Kidney capillary endothelial cell (primary cell): ENCODE data around the gene IKZF3.
"Not testable (repeated sequence)": the region's sequence is repeated elsewhere in the genome, so short reads cannot be mapped to it uniquely, and the experiment has no call there.

Experiments used
- DNase-seq: peaks from one replicate; pipeline ENCODE4 v3.0.0-alpha.2; 2018; ENCODE audit warnings: low spot score

IKZF3 gene

DNA sequence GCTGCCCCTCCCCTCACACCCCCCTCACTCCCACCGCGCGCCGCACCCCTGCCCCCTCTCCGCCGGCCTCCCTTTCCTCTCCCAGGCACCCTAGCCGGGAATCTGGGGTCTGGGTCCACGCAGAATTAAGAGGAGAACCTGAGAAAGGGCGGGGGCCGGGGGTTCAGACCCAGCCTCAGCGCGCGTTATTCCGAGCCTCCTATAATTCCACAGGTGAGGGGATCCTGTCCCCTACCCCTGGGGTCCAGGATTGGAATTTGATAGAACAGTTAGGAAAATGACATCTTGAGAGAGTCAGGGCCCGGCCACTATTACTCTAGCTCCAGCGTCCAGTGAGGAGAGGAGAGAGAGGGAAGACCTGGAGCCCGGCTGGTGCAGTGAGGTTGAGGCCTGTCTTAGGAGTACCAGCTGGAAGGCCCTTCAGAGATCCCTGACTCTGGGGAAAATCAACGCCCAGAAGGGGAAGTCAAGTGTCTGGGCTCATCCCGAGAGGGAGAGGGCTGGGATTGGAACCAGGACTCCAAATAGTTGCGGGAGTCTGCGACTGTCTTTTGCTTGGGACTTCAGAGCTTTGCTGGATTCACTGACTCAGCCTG, 109.1 kb downstream of the IKZF3 start:
- DNase-seq = no peak

DNA sequence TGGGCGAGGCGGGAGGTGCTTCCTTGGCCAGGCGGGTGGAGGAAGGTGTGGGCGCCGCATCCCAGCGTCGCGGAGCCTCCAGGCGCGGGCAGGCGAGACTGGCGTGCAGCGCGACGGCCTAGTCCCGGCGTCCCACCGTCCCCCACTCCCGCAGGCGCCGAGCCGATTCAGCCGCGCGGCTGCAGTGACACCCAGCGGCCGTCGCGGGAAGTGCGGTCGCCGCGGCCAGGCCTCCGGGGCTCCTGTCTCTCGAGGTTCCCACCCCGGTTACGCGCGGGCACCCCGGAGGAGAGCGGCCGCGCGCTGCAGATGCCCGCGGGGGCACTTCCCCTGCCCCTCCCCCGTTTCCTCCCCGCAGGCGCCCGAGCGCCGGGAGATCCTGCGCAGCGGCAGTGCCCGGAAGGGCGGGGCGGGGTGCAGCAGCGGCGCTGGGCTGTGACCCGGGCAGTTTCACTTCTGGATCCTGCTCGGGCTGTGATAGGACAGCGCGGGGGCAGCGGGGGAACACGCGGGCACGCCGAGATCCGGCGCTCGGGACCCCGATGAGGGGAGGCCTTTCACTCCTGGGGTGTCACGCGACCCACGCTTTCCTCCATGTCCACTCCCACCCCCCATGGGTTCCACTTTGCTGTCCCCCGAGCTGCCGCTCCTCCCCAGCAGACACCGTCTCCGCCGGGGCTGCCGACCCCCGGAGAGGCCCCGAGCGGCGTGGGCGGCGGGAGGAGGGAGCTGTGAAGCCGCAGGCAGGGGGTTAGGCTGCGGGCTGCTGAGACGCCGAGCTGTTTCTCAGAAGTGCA, 109.8 kb downstream of the IKZF3 start:
- DNase-seq = peak; percentile 75

DNA sequence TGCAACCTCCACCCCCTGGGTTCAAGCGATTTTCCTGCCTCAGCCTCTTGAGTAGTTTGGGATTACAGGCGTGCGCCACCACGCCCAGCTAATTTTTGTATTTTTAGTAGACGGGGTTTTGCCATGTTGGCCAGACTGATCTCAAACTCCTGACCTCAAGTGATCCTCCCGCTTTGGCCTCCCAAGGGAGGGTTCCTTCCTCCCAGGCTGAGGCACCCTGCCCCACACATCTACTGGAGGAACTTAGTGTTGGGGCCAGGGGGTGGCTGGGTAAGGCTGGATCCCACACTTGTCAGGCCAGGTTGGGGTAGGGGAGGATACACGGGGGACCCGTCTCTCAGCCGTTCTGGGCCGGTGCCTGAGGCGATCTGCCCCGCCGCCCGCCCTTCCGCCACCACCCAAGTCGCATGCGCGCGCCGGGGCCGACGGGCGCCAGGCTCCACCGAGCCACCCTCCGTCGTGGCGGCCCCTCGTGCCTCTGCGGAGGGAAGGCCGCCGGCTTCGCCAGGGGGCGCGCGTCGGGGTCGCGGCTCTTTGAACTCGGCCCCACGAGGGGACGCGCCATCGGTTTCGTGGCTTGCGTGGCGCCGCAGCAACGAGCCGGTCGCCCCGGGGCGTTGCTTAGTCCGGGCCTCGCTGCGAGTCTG, 110.5 kb downstream of the IKZF3 start:
- no peak for DNase-seq

DNA sequence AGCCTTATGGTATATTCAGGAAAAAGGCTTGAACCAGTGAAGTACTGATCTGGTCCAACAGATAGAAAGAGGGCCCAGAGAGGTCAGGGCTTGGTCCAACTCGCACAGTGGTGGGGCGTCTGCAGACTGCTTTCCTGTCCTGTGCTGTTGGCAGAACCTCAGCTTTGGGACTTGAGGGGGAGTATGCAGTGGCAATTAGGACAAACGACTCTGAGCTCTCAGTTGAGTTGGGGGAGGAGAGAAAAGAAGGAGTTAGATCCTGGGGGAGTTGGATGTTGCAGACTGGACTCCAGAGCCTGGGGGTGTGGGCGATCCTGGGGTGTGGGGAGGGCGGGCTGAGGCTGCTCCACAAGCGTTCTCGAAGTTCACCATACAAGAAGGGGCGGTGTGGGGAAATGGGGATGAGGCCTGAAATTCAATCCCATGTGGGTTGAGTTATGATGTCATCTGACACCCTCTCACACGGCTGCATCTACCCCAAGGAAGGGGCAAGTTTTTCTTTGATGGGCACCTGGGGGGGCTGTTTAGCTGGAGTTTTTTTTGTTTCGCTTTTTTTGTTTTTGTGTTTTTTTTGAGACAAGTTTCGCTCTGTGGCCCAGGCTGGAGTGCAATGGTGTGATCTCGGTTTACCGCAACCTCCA, 111.8 kb downstream of the IKZF3 start:
- DNase-seq = no peak

DNA sequence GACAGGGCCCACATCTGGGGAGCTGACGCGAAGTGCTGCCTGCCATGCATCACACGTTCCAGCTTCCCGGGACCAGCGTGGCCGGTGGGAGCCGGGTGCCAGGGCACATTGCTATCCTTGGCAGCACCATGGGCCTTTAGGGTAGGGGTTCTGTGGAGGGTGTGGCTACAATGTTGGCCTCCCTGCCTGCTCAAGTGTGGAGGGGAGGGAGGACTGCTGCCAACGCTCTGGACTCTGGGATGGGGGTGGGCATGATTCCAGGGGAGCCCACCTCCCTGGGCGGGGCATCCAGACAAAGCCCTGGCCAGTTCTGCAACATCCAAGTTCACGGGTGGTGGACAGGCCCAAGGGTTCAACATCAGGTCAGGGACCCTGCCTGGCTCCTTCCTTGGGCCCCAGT, 112.5 kb downstream of the IKZF3 start:
- no peak for DNase-seq

- no peak for DNase-seq
Observed at GRCh38 chr17:39751016-39751543, 113.0 kb downstream of the IKZF3 start.

GRCh38 chr17:39750131-39751015, 113.7 kb downstream of the IKZF3 start:
- no peak for DNase-seq

DNA sequence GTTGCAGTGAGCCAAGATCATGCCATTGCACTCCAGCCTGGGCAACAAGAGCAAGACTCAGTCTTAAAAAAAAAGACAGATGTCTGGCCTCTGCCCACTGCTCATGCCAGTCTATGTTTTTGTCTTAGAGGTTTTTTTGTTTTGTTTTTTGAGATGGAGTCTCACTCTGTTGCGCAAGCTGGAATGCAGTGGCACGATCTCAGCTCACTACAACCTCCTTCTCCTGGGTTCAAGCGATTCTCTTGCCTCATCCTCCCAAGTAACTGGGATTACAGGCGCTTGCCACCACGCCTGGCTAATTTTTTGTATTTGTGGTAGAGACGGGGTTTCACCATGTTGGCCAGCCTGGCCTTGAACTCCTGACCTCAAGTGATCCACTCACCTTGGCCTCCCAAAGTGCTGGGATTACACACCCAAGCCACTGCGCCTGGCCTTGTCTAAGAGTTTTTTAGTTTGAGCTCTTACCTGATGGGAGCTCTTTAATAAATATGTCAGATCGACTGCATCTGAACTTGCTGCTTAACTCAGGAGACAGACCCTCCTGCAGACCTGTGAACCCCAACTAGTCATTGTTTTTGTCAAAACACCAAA, 115.6 kb downstream of the IKZF3 start:
- not testable (repeated sequence) for DNase-seq

DNA sequence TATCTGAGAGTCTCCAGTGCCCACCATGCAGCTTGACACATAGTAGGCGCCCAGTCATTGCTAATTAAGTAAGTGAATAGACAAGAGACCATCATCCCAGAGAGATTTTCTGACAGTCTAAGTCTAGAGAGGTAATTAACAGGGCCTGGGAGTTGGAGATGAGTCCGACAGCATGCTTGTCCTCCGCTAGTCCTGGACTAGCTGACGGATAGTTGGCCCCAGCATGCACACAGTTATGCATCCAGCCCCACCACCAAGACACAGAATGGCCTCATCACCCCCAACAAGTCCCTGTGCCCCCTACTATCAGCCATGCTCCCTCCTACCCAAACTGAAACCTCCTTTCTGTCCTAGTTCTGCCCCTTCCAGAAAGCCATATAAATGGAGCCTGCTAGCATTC, 116.4 kb downstream of the IKZF3 start:
- no peak for DNase-seq

GRCh38 chr17:39746145-39746461, 118.0 kb downstream of the IKZF3 start:
- no peak for DNase-seq

DNA sequence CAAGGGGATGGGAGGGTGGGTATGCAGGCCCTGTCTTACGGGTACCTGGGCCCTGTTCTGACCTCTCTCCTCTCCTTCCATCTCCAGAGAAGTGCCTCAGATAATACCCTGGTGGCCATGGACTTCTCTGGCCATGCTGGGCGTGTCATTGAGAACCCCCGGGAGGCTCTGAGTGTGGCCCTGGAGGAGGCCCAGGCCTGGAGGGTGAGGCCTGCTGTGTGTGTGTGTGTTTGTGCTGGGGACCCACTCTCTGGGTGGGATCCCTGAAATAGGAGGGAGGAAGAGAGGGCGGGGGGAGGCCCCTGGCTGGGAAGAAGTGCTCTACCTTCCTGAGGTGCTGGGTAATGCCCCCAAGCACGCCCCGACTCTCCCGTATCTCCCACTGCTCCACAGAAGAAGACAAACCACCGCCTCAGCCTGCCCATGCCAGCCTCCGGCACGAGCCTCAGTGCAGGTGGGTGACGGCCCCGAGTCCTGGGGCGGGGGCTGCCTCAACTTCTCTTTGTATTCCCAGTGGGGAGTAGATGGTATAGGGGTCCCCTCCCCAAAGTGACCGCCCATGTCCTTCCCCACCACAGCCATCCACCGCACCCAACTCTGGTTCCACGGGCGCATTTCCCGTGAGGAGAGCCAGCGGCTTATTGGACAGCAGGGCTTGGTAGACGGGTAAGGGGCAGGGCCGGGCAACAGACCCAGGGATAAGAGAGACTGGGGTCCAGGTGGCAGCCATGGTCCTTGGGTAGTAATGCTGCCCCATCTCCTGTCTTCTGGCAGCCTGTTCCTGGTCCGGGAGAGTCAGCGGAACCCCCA, 118.6 kb downstream of the IKZF3 start:
- no peak for DNase-seq

DNA sequence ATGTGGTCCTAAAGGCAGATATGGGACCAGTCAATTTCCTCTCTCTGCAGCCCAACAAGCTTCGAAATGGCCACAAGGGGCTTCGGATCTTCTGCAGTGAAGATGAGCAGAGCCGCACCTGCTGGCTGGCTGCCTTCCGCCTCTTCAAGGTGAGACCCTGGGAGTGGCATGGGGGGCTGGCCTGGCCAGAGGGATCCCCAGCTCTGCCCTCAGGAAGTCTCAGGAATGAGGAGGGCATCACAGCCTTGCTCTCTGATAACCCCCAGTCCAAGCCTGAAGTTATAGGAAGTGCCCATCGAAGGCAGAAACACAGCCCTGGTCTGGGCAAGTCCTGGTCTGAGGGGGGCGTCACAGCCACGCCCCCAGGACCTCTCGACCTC, 119.3 kb downstream of the IKZF3 start:
- DNase-seq = no peak

DNA sequence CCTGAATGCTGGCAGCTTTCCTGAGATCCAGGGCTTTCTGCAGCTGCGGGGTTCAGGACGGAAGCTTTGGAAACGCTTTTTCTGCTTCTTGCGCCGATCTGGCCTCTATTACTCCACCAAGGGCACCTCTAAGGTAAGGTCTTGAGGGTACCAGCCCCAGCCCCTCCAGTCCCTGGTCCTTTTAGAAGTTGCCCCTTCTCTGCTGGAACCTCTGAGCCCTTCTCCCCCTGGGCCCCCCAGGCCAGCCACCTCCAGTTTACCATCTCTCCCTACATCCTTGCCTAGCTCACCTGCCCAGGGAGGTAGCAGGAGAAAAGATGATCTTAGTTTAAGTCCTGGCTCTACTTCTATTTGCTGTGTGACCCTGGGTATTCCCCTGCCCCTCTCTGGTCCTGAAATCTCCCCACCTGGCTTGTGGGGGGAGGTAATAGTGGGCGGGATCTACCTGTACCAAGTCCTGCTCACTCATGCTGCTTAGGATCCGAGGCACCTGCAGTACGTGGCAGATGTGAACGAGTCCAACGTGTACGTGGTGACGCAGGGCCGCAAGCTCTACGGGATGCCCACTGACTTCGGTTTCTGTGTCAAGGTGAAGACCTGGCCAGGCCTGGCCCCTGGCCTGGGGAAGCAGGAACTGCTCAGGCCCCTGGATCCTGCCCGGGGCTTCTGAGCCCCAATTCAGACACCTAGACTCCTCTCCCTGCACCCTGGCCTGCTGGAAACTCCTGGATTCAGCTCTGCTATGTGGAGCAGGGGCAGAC, 119.9 kb downstream of the IKZF3 start:
- no peak for DNase-seq

GRCh38 chr17:39742856-39743436, 121.2 kb downstream of the IKZF3 start:
- DNase-seq = no peak

DNA sequence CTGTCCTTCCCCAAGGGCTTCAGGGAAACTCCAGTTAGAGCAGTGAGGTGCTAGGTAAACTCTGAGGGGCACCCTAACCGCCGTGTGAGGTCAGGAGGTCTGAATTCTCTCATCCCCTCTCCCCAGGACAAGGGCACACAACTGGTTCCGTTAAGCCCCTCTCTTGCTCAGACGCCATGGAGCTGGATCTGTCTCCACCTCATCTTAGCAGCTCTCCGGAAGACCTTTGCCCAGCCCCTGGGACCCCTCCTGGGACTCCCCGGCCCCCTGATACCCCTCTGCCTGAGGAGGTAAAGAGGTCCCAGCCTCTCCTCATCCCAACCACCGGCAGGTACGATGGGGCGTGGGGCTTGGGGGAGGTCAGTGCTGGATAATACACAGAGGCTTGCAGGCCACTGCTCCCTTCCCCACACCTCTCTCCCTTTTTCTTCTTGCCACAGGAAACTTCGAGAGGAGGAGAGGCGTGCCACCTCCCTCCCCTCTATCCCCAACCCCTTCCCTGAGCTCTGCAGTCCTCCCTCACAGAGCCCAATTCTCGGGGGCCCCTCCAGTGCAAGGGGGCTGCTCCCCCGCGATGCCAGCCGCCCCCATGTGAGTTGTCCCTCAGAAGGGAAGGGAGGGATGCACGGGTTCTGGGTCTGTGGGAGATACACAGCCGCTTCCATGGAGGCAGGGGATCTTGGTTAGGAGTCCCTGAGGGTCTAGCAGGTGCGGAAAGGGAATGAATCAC, 121.8 kb downstream of the IKZF3 start:
- DNase-seq = no peak

DNA sequence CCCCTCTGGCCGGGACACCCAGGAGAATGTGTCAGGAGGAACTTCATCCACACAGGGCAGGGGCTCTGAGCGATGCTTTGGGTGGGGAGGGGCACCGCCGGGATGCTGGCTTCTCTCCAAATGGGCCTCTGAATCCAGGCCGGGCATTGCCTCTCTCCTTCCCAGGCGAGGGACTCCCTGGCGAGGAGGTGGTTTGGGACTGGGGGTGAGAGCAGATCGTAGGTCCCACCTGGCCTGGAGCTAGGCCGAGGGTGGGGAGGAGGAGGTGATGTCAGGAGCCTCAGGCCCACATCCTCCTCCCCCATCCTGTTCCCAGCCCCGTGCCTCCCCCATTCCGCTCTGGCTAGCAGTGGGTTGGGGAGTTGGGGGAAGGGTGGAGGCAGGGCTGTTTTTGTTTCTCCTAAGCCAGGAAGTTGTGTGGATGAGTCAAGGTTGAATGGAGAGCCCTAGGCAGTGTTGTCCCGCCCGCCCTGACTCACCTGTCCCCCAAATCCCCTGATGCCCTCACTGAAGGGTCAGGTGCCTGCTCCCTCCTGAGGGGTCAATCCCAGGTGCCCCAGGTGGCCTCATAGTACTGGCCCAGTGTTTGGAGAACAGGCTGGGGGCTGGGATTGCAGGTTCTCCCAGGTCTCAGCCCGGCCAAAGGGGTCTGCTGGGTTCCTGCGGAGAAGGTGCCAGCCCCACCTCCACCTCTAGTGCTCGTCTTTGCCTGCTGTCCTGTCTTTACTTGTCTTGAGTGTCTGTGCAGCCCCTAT, 123.6 kb downstream of the IKZF3 start:
- DNase-seq = peak; percentile 44

GRCh38 chr17:39739885-39740356, 124.2 kb downstream of the IKZF3 start:
- DNase-seq = no peak
